ENCODE data around the gene TSKS.

Gene TSKS

GRCh38 chr19:49791776-49792445 lies 28.8 kb upstream of the TSKS start:
- Histone ChIP-seq H3K36me3 (ENCODE audit: control insufficient read depth, insufficient read depth, low read length) (peaks cover 43% of the 10 kb centered on the region), H3K27me3 (ENCODE audit: control insufficient read depth, insufficient read depth, low read length) (no peaks in the 10 kb centered on the region), H3K9ac (ENCODE audit: low read depth, low read length) (no peak overlapping the region), H3K4me3 (ENCODE audit: low read depth, low read length) (no peak overlapping the region), H3K4me1 (ENCODE audit: control insufficient read depth, insufficient read depth, low read length) (no peaks in the 10 kb centered on the region), H3K9me3 (ENCODE audit: control insufficient read depth, insufficient read depth, low read length) (no peaks in the 10 kb centered on the region)

GRCh38 chr19:49790866-49791265 lies 27.8 kb upstream of the TSKS start:
- no peaks in the 10 kb centered on the region for H3K4me1 ChIP-seq (ENCODE audit: control insufficient read depth, insufficient read depth, low read length)
- H3K27me3 ChIP-seq (ENCODE audit: control insufficient read depth, insufficient read depth, low read length): no peaks in the 10 kb centered on the region
- no peak overlapping the region for H3K4me3 ChIP-seq (ENCODE audit: low read depth, low read length)
- no peaks in the 10 kb centered on the region for H3K9me3 ChIP-seq (ENCODE audit: control insufficient read depth, insufficient read depth, low read length)
- H3K36me3 ChIP-seq (ENCODE audit: control insufficient read depth, insufficient read depth, low read length): peaks cover 32% of the 10 kb centered on the region
- H3K9ac ChIP-seq (ENCODE audit: low read depth, low read length): no peak overlapping the region

- Histone ChIP-seq H3K9ac (ENCODE audit: low read depth, low read length) (no peak overlapping the region), H3K4me1 (ENCODE audit: control insufficient read depth, insufficient read depth, low read length) (no peaks in the 10 kb centered on the region), H3K27me3 (ENCODE audit: control insufficient read depth, insufficient read depth, low read length) (no peaks in the 10 kb centered on the region), H3K9me3 (ENCODE audit: control insufficient read depth, insufficient read depth, low read length) (no peaks in the 10 kb centered on the region), H3K4me3 (ENCODE audit: low read depth, low read length) (no peak overlapping the region), H3K36me3 (ENCODE audit: control insufficient read depth, insufficient read depth, low read length) (peaks cover 24% of the 10 kb centered on the region)
Observed at GRCh38 chr19:49788857-49789256, 25.8 kb upstream of the TSKS start.

- peaks cover 22% of the 10 kb centered on the region for H3K36me3 ChIP-seq (ENCODE audit: control insufficient read depth, insufficient read depth, low read length)
Observed at GRCh38 chr19:49787746-49788145, 24.6 kb upstream of the TSKS start.

GRCh38 chr19:49786376-49786820 lies 23.3 kb upstream of the TSKS start:
- Histone ChIP-seq H3K4me3 (ENCODE audit: low read depth, low read length) (no peak overlapping the region), H3K9me3 (ENCODE audit: control insufficient read depth, insufficient read depth, low read length) (no peaks in the 10 kb centered on the region), H3K9ac (ENCODE audit: low read depth, low read length) (no peak overlapping the region), H3K4me1 (ENCODE audit: control insufficient read depth, insufficient read depth, low read length) (no peaks in the 10 kb centered on the region), H3K27me3 (ENCODE audit: control insufficient read depth, insufficient read depth, low read length) (no peaks in the 10 kb centered on the region), H3K36me3 (ENCODE audit: control insufficient read depth, insufficient read depth, low read length) (peaks cover 20% of the 10 kb centered on the region)

More at GRCh38 chr19:49787746-49788145, 24.6 kb upstream of the TSKS start:
- H3K9me3 ChIP-seq (ENCODE audit: control insufficient read depth, insufficient read depth, low read length): no peaks in the 10 kb centered on the region
- no peaks in the 10 kb centered on the region for H3K4me1 ChIP-seq (ENCODE audit: control insufficient read depth, insufficient read depth, low read length)
- H3K27me3 ChIP-seq (ENCODE audit: control insufficient read depth, insufficient read depth, low read length): no peaks in the 10 kb centered on the region
- H3K4me3 ChIP-seq (ENCODE audit: low read depth, low read length): no peak overlapping the region
- H3K9ac ChIP-seq (ENCODE audit: low read depth, low read length): no peak overlapping the region

- H3K36me3 ChIP-seq (ENCODE audit: control insufficient read depth, insufficient read depth, low read length): peaks cover 11% of the 10 kb centered on the region
- H3K27me3 ChIP-seq (ENCODE audit: control insufficient read depth, insufficient read depth, low read length): no peaks in the 10 kb centered on the region
- H3K9me3 ChIP-seq (ENCODE audit: control insufficient read depth, insufficient read depth, low read length): no peaks in the 10 kb centered on the region
Observed at GRCh38 chr19:49782515-49782914, 19.4 kb upstream of the TSKS start.

GRCh38 chr19:49781394-49781793 lies 18.3 kb upstream of the TSKS start:
- H3K27me3 ChIP-seq (ENCODE audit: control insufficient read depth, insufficient read depth, low read length): no peaks in the 10 kb centered on the region
- peaks cover 11% of the 10 kb centered on the region for H3K36me3 ChIP-seq (ENCODE audit: control insufficient read depth, insufficient read depth, low read length)
- no peaks in the 10 kb centered on the region for H3K9me3 ChIP-seq (ENCODE audit: control insufficient read depth, insufficient read depth, low read length)
- H3K4me3 ChIP-seq (ENCODE audit: low read depth, low read length): no peak overlapping the region
- no peaks in the 10 kb centered on the region for H3K4me1 ChIP-seq (ENCODE audit: control insufficient read depth, insufficient read depth, low read length)
- H3K9ac ChIP-seq (ENCODE audit: low read depth, low read length): peak overlapping the region; percentile 32

More at GRCh38 chr19:49782515-49782914, 19.4 kb upstream of the TSKS start:
- H3K9ac ChIP-seq (ENCODE audit: low read depth, low read length): no peak overlapping the region
- H3K4me3 ChIP-seq (ENCODE audit: low read depth, low read length): no peak overlapping the region
- H3K4me1 ChIP-seq (ENCODE audit: control insufficient read depth, insufficient read depth, low read length): no peaks in the 10 kb centered on the region

GRCh38 chr19:49780861-49781260 lies 17.8 kb upstream of the TSKS start:
- Histone ChIP-seq H3K36me3 (ENCODE audit: control insufficient read depth, insufficient read depth, low read length) (peaks cover 11% of the 10 kb centered on the region), H3K4me3 (ENCODE audit: low read depth, low read length) (no peak overlapping the region), H3K9ac (ENCODE audit: low read depth, low read length) (peak overlapping the region; percentile 32), H3K4me1 (ENCODE audit: control insufficient read depth, insufficient read depth, low read length) (no peaks in the 10 kb centered on the region), H3K27me3 (ENCODE audit: control insufficient read depth, insufficient read depth, low read length) (no peaks in the 10 kb centered on the region), H3K9me3 (ENCODE audit: control insufficient read depth, insufficient read depth, low read length) (no peaks in the 10 kb centered on the region)

GRCh38 chr19:49779731-49780555 lies 16.8 kb upstream of the TSKS start:
- H3K27me3 ChIP-seq (ENCODE audit: control insufficient read depth, insufficient read depth, low read length): no peaks in the 10 kb centered on the region
- H3K36me3 ChIP-seq (ENCODE audit: control insufficient read depth, insufficient read depth, low read length): peaks cover 11% of the 10 kb centered on the region
- H3K9me3 ChIP-seq (ENCODE audit: control insufficient read depth, insufficient read depth, low read length): no peaks in the 10 kb centered on the region
- no peaks in the 10 kb centered on the region for H3K4me1 ChIP-seq (ENCODE audit: control insufficient read depth, insufficient read depth, low read length)
- no peak overlapping the region for H3K4me3 ChIP-seq (ENCODE audit: low read depth, low read length)
- no peak overlapping the region for H3K9ac ChIP-seq (ENCODE audit: low read depth, low read length)

GRCh38 chr19:49776371-49776764 lies 13.3 kb upstream of the TSKS start:
- H3K4me1 ChIP-seq (ENCODE audit: control insufficient read depth, insufficient read depth, low read length): no peaks in the 10 kb centered on the region
- H3K9me3 ChIP-seq (ENCODE audit: control insufficient read depth, insufficient read depth, low read length): no peaks in the 10 kb centered on the region
- no peaks in the 10 kb centered on the region for H3K36me3 ChIP-seq (ENCODE audit: control insufficient read depth, insufficient read depth, low read length)
- H3K27me3 ChIP-seq (ENCODE audit: control insufficient read depth, insufficient read depth, low read length): no peaks in the 10 kb centered on the region
- no peak overlapping the region for H3K4me3 ChIP-seq (ENCODE audit: low read depth, low read length)
- no peak overlapping the region for H3K9ac ChIP-seq (ENCODE audit: low read depth, low read length)

GRCh38 chr19:49775742-49776370 lies 12.8 kb upstream of the TSKS start:
- H3K4me3 ChIP-seq (ENCODE audit: low read depth, low read length): no peak overlapping the region
- H3K27me3 ChIP-seq (ENCODE audit: control insufficient read depth, insufficient read depth, low read length): no peaks in the 10 kb centered on the region
- H3K4me1 ChIP-seq (ENCODE audit: control insufficient read depth, insufficient read depth, low read length): no peaks in the 10 kb centered on the region
- no peaks in the 10 kb centered on the region for H3K9me3 ChIP-seq (ENCODE audit: control insufficient read depth, insufficient read depth, low read length)
- no peak overlapping the region for H3K9ac ChIP-seq (ENCODE audit: low read depth, low read length)
- no peaks in the 10 kb centered on the region for H3K36me3 ChIP-seq (ENCODE audit: control insufficient read depth, insufficient read depth, low read length)

All from iPS-15b (cell line).